Heart right ventricle (tissue), 16 donors: Measurements from ENCODE around the gene FXR2. TPM values are rescaled to one million over a fixed set of nuclear protein-coding genes. Genes with fewer than 3 reads are reported as not detected.

Experiments used
- ATAC-seq, 8 donors: fragments of 200-7000 bp; cut with Tn5 transposase; one replicate each; pipeline ENCODE4 v1.9.1; 2020; ENCODE audit warnings: mild to moderate bottlenecking in 8 of 8, moderate library complexity in 8 of 8, moderate number of reproducible peaks in 1 of 8
- DNase-seq, 2 donors: peaks; one replicate each; pipeline ENCODE4 v3.0.0-alpha.2; 2020
- H3K27ac ChIP-seq, 10 donors: fragments of 200-600 bp; sonication (generic) in 2 of 10; one replicate each; pipeline versions ENCODE4 v1.5.0 to v1.8.0; 2020 to 2022; ENCODE audit warnings: mild to moderate bottlenecking in 3 of 10
- H3K27me3 ChIP-seq, 7 donors: fragments of 200-600 bp; one replicate each; pipeline ENCODE4 v1.8.0; 2021 to 2022; ENCODE audit warnings: mild to moderate bottlenecking in 2 of 7
- H3K36me3 ChIP-seq, 9 donors: fragments of 200-600 bp; sonication (generic) in 1 of 9; one replicate each; pipeline versions ENCODE4 v1.5.0 to v1.8.0; 2020 to 2022; ENCODE audit warnings: mild to moderate bottlenecking in 2 of 9
- H3K4me1 ChIP-seq, 9 donors: fragments of 200-600 bp; sonication (generic) in 1 of 9; one replicate each; pipeline versions ENCODE4 v1.5.0 to v1.8.0; 2020 to 2022; ENCODE audit warnings: mild to moderate bottlenecking in 4 of 9
- H3K4me3 ChIP-seq, 10 donors: fragments of 200-600 bp; sonication (generic) in 2 of 10; one replicate each; pipeline versions ENCODE4 v1.5.0 to v1.8.0; 2020 to 2022; ENCODE audit warnings: mild to moderate bottlenecking in 7 of 10, moderate library complexity in 2 of 10
- H3K9me3 ChIP-seq, 11 donors: fragments of 200-600 bp in 10 of 11; sonication (generic) in 2 of 11; one replicate each; pipeline versions ENCODE4 v1.5.0 to v1.8.0; 2013 to 2022; ENCODE audit warnings: mild to moderate bottlenecking in 2 of 11, control low read depth in 1 of 11, moderate library complexity in 1 of 11
- CTCF ChIP-seq, 9 donors: fragments of 200-600 bp; sonication (generic) in 2 of 9; IDR thresholded peaks; one replicate each; pipeline versions ENCODE4 v1.5.0 to v1.8.0; 2021 to 2022; ENCODE audit warnings: antibody characterized with exemption in 9 of 9, mild to moderate bottlenecking in 5 of 9, moderate library complexity in 1 of 9
- WGBS, 2 donors: extraction: QIAGEN DNeasy Blood & Tissue Kit; methylation state at CpG; one replicate each; pipeline ENCODE4 v1.1.7; 2013; ENCODE audit warnings: inconsistent platforms in 1 of 2; 5-methylcytosine and 5-hydroxymethylcytosine counted together
- intact Hi-C, 10 donors: fragments of 100-400 bp; cut with DNase I; formaldehyde crosslinking; loops; one replicate each; pipeline versions ENCODE4 v1.11.1 to v1.14.2; 2022
- polyA plus RNA-seq, 2 donors: library from polyadenylated mRNA; stranded (reverse); fragments of 200-250 nt; gene quantifications; one replicate each; pipeline ENCODE4 v1.2.3, GENCODE V29; 2013
- total RNA-seq, 10 donors: library from RNA; stranded (reverse); fragmentation: NEBNext Ultra II Directional in 3 of 10; extraction: Animal tissue kit (Norgen Biotek cat#: 25700) in 3 of 10; gene quantifications; one replicate each; pipeline versions ENCODE4 v1.2.1 to v1.2.4, GENCODE V29; 2021 to 2023
- donor health status: Arrhythmogenic right ventricular cardiomyopathy.
- donor health status: ischemic (EF 13 %, LVEDD 7.1; RV severe dilation, severe dysfunction).
- donor health status: healthy with polysubstance abuse.
- donor health status: DM: no; HTN: yes; CAD: no.
- donor health status: DM: no; HTN: no; CAD: no.
- donor health status: ischemic (EF 25% LVEDD 6.9; RV normal size, moderate dysfunction).
- donor health status: ischemic (EF 25% LVEDD 5.7; RV mildly dilated, moderate dysfunction).
- donor health status: healthy.
- donor health status: DM: yes; HTN: yes; CAD: no.
- donor health status: Ischemic cardiomyopathy.
- donor health status: ischemic (EF 35%, LVEDD 5.7; RV mildly dilated, moderate dysfunction).
- donor health status: nonischemic (EF 11% LVEDD 7.7; RV severe dilation, severe dysfunction).
- donor health status: DM: yes; HTN: yes; CAD: no.
- donor health status: PGD.
- donor health status: ischemic (EF 29% LVEDD 5.4; RV normal size, mild dysfunction).
- donor health status: nonischemic (EF 23%, LVEDD 6.1; RV moderate dilation, normal function).

The FXR2 gene
- total and polyA plus RNA-seq, 12 donors: 52.2 to 111 (median 90.5) TPM

- Histone ChIP-seq H3K4me1 (peaks cover 41 to 83% (median 61%) of the 10 kb centered on the region in 9 donors), H3K4me3 (peak within 1 kb of the TSS; percentile 0 to 97 (median 42)), H3K27ac (peak within 1 kb of the TSS; percentile 82 to 99 (median 94)), H3K9me3 (no peaks in the 10 kb centered on the region), H3K36me3 (peaks cover 0 to 26% (median 6%) of the 10 kb centered on the region in 9 donors), H3K27me3 (no peaks in the 10 kb centered on the region)
- DNase-seq (peak in 1 of 2 donors; percentile 68), ATAC-seq (peak; percentile 7 to 39 (median 24))
- TF ChIP-seq CTCF (IDR thresholded peaks at IDR 0.05): no peak
- WGBS, 2 donors: 46 to 59% methylated on average over 16 of the region's 16 CpGs
- intact Hi-C loops: loop anchor here in 4 of 10 donors (2.0 to 10.0 kb wide), 5 partner anchors 44 to 124 kb away; partner anchors contain the start of genes FGF11 (in 2 of the 4), TMEM102 (in 2 of the 4) and POLR2A (in 1 of the 4)
Observed at GRCh38 chr17:7558544-7559319, 56.0 kb downstream of the FXR2 start, which contains the start of gene TNFSF13. TSS of gene TNFSF13 (plus strand) at chr17:7558750. CDS start at chr17:7559040, 290 bp downstream.

GRCh38 chr17:7557775-7558543 lies 56.7 kb downstream of the FXR2 start:
- 11 to 18% methylated on average over 21 of the region's 21 CpGs for WGBS, 2 donors
- intact Hi-C loops: loop anchor here in 6 of 10 donors (2.0 to 10.0 kb wide), 6 partner anchors 43 to 123 kb away; partner anchors contain the start of genes FGF11 (in 2 of the 6), TMEM102 (in 2 of the 6) and POLR2A (in 1 of the 6)
- DNase-seq (peak; percentile 87 to 88), ATAC-seq (peak; percentile 55 to 81 (median 69))
- H3K4me3 ChIP-seq: peak overlapping the region in 9 of 10 donors; percentile 12 to 97 (median 44)
- peak overlapping the region; percentile 82 to 99 (median 94) for H3K27ac ChIP-seq
- peaks cover 35 to 82% (median 53%) of the 10 kb centered on the region in 9 donors for H3K4me1 ChIP-seq
- no peaks in the 10 kb centered on the region for H3K27me3 ChIP-seq
- TF ChIP-seq CTCF (IDR thresholded peaks at IDR 0.05): peak in 1 of 9 donors; percentile 33
- H3K9me3 ChIP-seq: no peaks in the 10 kb centered on the region
- H3K36me3 ChIP-seq: peaks cover 0 to 24% (median 0%) of the 10 kb centered on the region in 9 donors

- intact Hi-C loops: loop anchor here in 5 of 10 donors (2.0 to 10.0 kb wide), 5 partner anchors 42 to 122 kb away; partner anchors contain the start of genes FGF11 (in 2 of the 5) and TMEM102 (in 2 of the 5)
- Histone ChIP-seq H3K27ac (peak overlapping the region; percentile 82 to 99 (median 94)), H3K27me3 (no peaks in the 10 kb centered on the region), H3K9me3 (no peaks in the 10 kb centered on the region), H3K4me3 (peak overlapping the region in 5 of 10 donors; percentile 39 to 96 (median 84)), H3K4me1 (peaks cover 35 to 80% (median 46%) of the 10 kb centered on the region in 9 donors), H3K36me3 (peaks cover 0 to 24% (median 0%) of the 10 kb centered on the region in 9 donors)
- 61 to 64% methylated on average over 18 to 19 of the region's 19 CpGs for WGBS, 2 donors
- DNase-seq (no peak), ATAC-seq (no peak)
- no peak for TF ChIP-seq CTCF (IDR thresholded peaks at IDR 0.05)
Observed at GRCh38 chr17:7557147-7557764, 57.4 kb downstream of the FXR2 start.
